NCI-H2081 (cell line): ENCODE data around the gene POMGNT2.
A peak's percentile ranks its signal among the peaks of the same experiment; 100 is the strongest.

ENCODE experiments used
- DNase-seq, 2 experiments: peaks; one replicate each; lab custom pipeline; 2025; lab: John Stamatoyannopoulos, UW

POMGNT2 gene

DNA sequence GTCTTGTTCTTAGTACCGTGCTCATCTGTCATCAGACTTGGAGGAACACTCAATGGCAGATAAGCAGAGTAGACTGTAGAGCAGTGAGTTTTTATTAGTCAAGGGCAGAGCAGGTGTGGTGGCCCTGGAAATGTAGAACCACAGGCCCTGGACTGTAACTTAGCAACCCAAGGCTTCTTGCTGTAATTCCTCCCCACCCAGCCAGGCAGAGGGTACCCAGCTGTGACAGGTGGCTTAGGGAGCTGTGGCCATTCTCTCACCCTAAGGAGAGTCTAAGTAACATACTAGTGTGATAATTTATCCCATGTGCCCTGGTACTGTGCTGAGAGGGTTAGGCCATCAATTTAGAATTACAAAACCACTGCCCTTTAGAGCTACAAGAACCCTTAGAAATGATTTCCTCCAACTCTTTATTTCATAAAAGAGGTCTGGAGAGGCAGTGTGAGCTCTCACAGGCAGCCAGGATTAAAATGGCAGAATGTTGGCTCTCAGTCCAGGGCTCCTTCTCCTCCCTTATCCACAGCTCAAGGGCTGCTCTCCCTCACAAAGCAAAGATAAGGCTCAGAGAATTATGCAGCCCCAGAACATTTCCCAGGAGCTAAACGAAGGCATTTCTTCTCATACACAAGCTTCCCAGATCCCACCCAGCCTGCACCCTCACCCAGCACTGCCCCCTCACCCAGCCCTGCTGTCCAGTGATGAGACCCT is 3.0 kb downstream of the POMGNT2 start:
- peak in 1 of 2 experiments; percentile 22 for DNase-seq

DNA sequence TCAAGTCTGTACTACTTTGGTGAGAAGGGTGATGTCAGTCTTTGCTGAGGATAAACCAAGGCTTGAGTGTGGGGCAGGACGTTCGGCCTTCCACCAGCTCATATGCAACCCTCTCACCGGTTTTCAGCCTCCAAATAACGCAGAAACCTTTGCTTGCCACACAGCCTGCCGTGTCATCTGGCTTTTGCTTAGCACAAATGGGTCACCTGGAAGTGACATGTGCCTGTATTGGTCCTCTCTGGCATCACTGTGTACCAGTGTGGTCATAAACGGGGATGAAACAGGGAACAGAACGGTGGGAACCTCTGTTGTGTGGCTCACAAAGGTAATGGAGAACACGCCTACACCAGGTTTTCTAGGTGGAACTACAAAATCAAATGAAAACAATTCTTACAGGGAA is 7.1 kb downstream of the POMGNT2 start:
- no peak for DNase-seq

- DNase-seq = no peak
Measured at GRCh38 chr3:43097400-43098080, 8.3 kb downstream of the POMGNT2 start.

GRCh38 chr3:43096761-43097160 is 9.1 kb downstream of the POMGNT2 start:
- no peak for DNase-seq

DNA sequence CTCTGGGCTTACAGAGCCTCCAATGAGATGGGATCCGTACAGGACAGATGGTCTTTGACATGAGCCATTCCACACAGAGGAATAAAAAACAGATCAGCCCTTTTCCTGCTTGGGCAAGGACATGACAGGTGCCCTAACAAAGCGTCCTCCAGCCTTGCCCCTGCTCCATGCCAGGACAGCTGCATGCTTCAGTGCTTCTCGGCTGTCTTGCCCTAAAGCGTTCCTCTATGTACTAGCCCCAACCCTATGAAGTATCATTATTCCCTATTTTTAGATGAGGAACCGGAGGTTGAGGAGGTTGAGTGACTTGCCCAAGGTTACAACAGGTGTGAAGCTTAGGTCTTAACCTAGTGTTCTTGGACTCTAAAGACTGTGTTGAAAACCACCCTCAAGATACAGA is 10.5 kb downstream of the POMGNT2 start:
- no peak for DNase-seq

DNA sequence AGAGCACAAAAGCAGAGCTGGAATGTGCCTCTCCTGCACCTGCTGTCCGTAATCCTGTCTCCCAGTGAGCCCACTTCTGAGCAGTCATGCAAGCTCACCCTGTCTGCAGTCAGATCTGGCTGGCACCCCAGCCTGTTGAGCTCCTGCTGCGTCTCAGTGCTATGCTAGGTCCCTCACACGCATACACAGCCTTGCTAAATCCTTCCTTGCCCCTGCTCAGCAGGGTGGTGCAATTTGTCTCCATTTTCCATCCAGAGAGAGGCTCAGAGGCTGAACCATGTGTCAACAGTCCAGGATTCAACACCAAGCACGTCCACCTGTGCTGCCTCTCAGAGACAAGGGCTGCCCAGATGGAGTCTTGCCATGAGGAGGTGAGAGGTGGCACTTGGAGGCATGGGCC is 11.0 kb downstream of the POMGNT2 start:
- no peak for DNase-seq

- no peak for DNase-seq
Measured at GRCh38 chr3:43094381-43094780, 11.5 kb downstream of the POMGNT2 start.

DNA sequence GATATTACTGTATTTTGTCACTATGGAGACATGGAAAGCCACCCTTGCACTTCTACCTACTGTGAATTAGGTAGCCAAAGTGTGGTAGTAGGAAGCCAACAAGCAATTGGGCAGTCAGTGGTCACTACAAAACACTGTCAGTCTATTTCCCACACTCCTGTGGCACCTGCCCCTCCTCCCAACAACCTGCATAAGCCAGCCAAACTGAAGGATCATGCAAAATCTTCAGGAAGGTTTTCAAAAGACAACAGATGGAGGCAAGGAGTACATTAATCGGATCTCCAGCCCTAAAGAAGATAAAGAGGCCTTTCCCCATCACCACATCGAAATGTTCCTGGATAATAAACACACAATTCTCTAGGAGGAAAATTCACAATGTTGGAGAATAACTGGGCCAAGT is 11.9 kb downstream of the POMGNT2 start:
- no peak for DNase-seq

DNA sequence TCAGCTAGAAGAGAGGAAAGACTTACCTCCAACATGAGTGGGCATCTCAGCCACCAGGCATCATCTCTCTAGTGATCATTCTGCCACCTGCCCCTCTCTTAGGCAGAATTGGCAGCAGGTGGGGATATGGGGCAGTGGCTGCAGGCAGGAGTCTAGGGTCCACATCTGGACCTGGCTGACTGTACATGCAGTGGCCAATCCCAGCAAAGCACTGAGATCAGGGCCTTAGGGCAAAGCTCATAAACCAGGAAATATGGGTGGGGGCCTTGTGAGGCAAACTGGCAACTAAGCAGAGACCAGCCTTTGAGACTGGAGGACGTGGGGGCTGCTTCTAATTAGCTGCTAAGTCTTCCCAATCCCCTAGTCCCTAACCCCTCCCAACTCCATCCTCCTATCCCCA is 12.9 kb downstream of the POMGNT2 start:
- no peak for DNase-seq

DNA sequence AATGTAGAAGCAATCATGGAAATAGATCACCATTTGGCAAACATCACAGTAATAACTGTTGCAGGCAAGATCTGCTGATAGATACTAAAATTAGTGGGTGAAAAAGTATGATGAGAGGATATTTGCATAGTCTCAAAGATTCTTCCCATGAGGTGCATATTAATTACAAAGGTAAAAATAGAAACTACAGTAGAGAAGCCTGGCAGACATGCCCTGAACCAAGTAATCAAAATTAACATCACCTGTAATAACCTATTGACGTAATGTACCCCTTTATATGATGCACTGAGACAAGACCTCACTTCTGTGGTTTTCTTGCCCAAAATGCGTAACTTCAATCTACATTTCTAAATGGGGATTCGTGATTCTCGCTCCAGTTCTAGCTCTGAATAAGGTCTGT is 14.4 kb downstream of the POMGNT2 start:
- DNase-seq = no peak

GRCh38 chr3:43090238-43090637 is 15.6 kb downstream of the POMGNT2 start:
- no peak for DNase-seq

- no peak for DNase-seq
Measured at GRCh38 chr3:43089081-43089480, 16.8 kb downstream of the POMGNT2 start.

GRCh38 chr3:43087249-43087776 is 18.6 kb downstream of the POMGNT2 start:
- DNase-seq = no peak

GRCh38 chr3:43086460-43087165 is 19.3 kb downstream of the POMGNT2 start:
- DNase-seq = no peak

DNA sequence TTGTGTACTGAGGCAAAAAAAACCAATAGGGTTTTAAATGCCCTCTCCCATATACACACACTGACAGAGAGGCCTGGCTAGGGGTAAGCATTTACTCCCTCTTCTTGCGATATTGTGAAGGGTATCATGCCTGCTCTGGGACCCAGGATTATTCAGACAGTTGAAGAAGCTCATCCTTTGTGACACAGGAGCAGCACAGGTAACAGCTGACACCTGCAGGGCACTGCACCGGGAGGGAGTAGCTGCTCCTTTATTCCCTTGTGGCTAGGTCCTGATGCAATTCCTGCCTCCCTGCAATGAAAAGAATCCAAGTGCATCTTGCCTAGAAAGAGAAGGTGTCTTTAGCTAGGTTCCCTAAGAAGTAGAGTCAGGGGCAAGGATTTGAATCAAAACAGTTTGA is 23.4 kb downstream of the POMGNT2 start:
- no peak for DNase-seq

- DNase-seq = no peak
Measured at GRCh38 chr3:43081796-43082195, 24.1 kb downstream of the POMGNT2 start.

- DNase-seq = no peak
Measured at GRCh38 chr3:43080726-43081568, 24.9 kb downstream of the POMGNT2 start.

DNA sequence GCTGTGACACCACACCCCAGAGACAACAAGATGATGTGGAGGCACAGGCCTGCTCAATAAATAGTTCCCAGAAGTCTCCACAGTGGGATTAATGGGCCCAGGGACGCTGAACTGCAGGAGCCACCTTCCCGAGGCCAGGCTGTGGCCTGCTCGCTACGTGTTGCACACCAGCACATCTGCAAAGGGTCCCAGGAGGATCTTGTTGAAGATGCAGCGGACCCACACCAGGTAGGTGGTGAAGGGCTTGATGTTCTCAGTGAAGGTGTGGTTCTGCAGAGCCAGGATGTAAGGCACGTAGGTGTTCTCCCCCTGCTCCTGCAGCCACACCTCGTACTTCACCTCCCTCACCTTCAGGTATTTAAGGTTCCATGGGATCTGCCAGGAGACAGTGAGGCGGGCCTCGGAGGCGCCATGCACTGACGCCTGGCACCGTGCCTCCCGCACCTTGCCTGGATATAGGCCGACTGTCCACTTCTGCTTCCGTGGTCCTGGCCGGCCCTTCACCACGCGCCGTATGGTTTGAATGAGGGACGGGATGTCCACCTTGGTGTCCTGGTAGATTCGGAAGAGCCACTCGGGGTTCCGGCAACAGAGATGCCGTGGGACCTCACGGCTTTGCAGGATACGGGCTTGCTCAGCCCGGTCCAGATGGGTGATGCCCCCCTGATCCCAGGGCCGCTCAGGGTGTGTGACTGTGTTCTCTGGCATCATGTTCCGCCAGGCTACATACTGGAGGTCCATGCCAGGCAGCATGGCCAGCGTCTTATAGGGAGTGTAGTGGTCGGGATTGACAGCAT is 26.1 kb downstream of the POMGNT2 start:
- no peak for DNase-seq

- DNase-seq = no peak
Measured at GRCh38 chr3:43077707-43078106, 28.2 kb downstream of the POMGNT2 start.

- no peak for DNase-seq
Measured at GRCh38 chr3:43077261-43077660, 28.6 kb downstream of the POMGNT2 start.

DNA sequence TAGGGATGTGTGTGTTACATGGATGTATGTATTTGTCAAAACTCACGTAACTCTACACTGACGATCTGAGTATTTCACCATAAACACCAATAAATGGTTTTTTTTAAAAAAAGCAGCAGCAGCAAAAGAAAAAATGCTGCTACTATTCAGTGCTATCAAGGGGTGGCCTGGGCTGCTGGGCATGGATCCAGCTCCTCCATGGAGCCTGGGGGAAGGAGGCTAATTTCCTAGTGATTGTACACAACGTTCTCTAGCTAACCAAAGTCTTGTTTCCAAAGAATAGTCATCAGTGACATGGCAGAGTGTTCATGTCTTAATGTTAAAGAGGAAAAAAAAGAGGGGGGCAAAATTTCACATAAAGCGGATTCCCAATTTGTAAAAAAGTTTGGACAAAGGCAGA is 29.0 kb downstream of the POMGNT2 start:
- peak in 1 of 2 experiments; percentile 18 for DNase-seq
